PC-3 (cell line): ENCODE results near the gene ANKRD40. TPM values are rescaled to one million over a fixed set of nuclear protein-coding genes. Genes with fewer than 3 reads are reported as not detected.

Source experiments
- ATAC-seq: fragments of 200-7000 bp; cut with Tn5 transposase; 2 replicates; pipeline ENCODE4 v1.9.1; 2020; ENCODE audit warnings: mild to moderate bottlenecking, moderate library complexity
- BruUV-seq: library from RNA; stranded (reverse); fragments of 400-500 nt; replicated peaks from 2 replicates; lab custom pipeline; 2021; lab: Mats Ljungman, UMichigan
- CTCF ChIA-PET: fragments of 300-600 bp; sonication (Branson Sonifier 250); formaldehyde crosslinking; loops from one replicate; lab custom pipeline; 2022; ENCODE audit warnings: antibody characterized with exemption; lab: Charles Lee
- POLR2A ChIA-PET: fragments of 300-600 bp; sonication (Branson Sonifier 250); formaldehyde crosslinking; loops from one replicate; lab custom pipeline; 2022; ENCODE audit warnings: antibody characterized with exemption; ENCODE audit not compliant: unreplicated experiment; lab: Charles Lee
- DNase-seq: peaks from one replicate; pipeline ENCODE4 v3.0.0-alpha.2; 2015
- H2AFZ ChIP-seq: fragments of 300-600 bp; sonication (generic); 2 replicates; pipeline ENCODE4 v1.6.0; 2016; ENCODE audit warnings: antibody characterized with exemption, low read length
- H3F3A ChIP-seq: fragments of 300-600 bp; sonication (generic); one replicate; pipeline ENCODE4 v1.6.0; 2017; ENCODE audit warnings: antibody characterized with exemption, low read length, control low read depth, mild to moderate bottlenecking; ENCODE audit not compliant: unreplicated experiment
- H3K27ac ChIP-seq: fragments of 300-600 bp; sonication (generic); 2 replicates; pipeline ENCODE4 v1.5.1; 2016; ENCODE audit warnings: mild to moderate bottlenecking, low read length
- H3K27me3 ChIP-seq: fragments of 300-600 bp; sonication (generic); 2 replicates; pipeline ENCODE4 v1.6.1; 2016; ENCODE audit warnings: low read length, mixed read lengths
- H3K36me3 ChIP-seq: fragments of 300-600 bp; sonication (generic); 2 replicates; pipeline ENCODE4 v1.6.1; 2016; ENCODE audit warnings: low read depth, mixed run types, low read length, mixed read lengths
- H3K4me1 ChIP-seq: fragments of 300-600 bp; sonication (generic); 2 replicates; pipeline ENCODE4 v1.5.1; 2016; ENCODE audit warnings: low read length; ENCODE audit not compliant: insufficient read depth
- H3K4me2 ChIP-seq: fragments of 300-600 bp; sonication (generic); 2 replicates; pipeline ENCODE4 v1.6.0; 2016; ENCODE audit warnings: low read length
- H3K4me3 ChIP-seq: fragments of 300-600 bp; sonication (generic); 2 replicates; pipeline ENCODE4 v1.5.1; 2016; ENCODE audit warnings: mild to moderate bottlenecking, low read length, mixed read lengths
- H3K79me2 ChIP-seq: fragments of 300-600 bp; sonication (generic); 2 replicates; pipeline ENCODE4 v1.6.1; 2017; ENCODE audit warnings: low read length, mixed read lengths
- H3K9ac ChIP-seq: fragments of 300-600 bp; sonication (generic); 2 replicates; pipeline ENCODE4 v1.6.0; 2016; ENCODE audit warnings: mild to moderate bottlenecking, low read length
- H3K9me2 ChIP-seq: fragments of 300-600 bp; sonication (generic); replicated peaks from 2 replicates; pipeline ENCODE4 v1.6.1; 2016; ENCODE audit warnings: mixed run types, low read length, mixed read lengths
- H3K9me3 ChIP-seq: fragments of 300-600 bp; sonication (generic); 2 replicates; pipeline ENCODE4 v1.6.1; 2016; ENCODE audit warnings: low read length, mixed read lengths
- H4K20me1 ChIP-seq: fragments of 300-600 bp; sonication (generic); 2 replicates; pipeline ENCODE4 v1.6.1; 2016; ENCODE audit warnings: low read length, mixed read lengths
- EZH2 ChIP-seq: fragments of 300-600 bp; sonication (generic); IDR thresholded peaks from one replicate; pipeline ENCODE4 v1.6.1; 2017; ENCODE audit warnings: antibody characterized with exemption, mild to moderate bottlenecking, low read length; ENCODE audit not compliant: unreplicated experiment
- EZH2phosphoT487 ChIP-seq: fragments of 300-600 bp; sonication (generic); IDR thresholded peaks from 2 replicates; pipeline ENCODE4 v1.6.1; 2018; ENCODE audit warnings: mild to moderate bottlenecking, antibody characterized with exemption, low read length, borderline replicate concordance
- intact Hi-C: fragments of 100-400 bp; cut with micrococcal nuclease; formaldehyde crosslinking; loops from 2 replicates; pipeline ENCODE4 v1.9.0; 2023
- total RNA-seq: library from RNA; depleted of rRNA; stranded (reverse); fragments of >200 nt; gene quantifications from 2 replicates; pipeline ENCODE4 v1.2.3, GENCODE V29; 2014
- TF ChIP-seq, protein P1 (sequence below): fragments of 300-600 bp; sonication (generic); conservative IDR thresholded peaks from 2 replicates; pipeline ENCODE4 v1.5.1; 2017; ENCODE audit warnings: antibody characterized with exemption, low read depth, mild to moderate bottlenecking, low read length

ANKRD40 gene
- total RNA-seq, 1 experiment from 2014 or later: 44.2 TPM

DNA sequence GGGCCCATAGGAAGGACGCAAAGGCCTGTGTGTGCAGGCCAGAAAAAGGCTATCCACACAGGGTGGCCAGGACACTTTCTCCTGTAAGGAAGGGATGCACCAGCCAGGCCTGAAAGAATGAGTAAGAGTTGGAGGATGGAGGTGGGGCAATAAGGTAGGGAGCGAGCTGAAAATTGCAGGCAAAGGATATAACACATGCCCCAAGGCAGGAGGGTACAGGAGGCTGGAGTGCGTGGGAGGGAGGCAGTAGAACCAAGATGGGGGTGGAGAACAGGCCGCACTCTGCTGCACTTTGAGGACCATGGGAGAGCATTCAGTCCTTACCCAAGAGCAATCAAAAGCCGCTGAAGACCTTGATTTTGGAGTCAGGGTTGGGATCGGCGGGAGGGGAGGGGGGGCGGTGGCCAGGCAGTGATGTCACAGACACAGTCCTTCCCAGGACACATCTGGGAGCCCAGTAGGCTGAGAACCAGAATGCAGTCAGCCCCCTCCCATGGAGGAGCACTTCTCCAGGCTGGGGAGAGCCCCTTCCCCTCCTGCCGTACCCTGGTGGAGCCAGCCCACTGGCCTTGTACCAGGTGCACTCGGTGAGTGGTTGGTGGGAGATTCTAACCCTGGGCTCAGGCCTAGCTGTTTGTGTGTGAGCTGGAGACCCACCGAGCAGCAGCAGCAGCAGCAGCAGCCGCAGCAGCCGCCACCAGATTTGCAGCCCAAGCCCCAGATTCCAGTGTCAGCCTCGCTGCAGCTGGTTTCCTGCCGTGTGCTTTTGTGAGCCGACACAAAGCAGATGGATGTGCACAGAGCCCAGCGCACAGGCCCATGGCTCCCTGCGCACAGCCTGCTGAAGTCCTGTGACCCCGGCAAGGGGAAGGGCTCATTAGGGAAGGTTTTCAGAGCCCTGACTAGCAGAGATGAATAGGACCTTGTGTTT, 17.5 kb downstream of the ANKRD40 start:
- H3K9me2 ChIP-seq: no peaks in the 10 kb centered on the region
- peak overlapping the region; percentile 24 for H3K4me2 ChIP-seq
- peaks cover 7% of the 10 kb centered on the region for H3K79me2 ChIP-seq
- no peak overlapping the region for H2AFZ ChIP-seq
- H3K27ac ChIP-seq: no peak overlapping the region
- TF ChIP-seq EZH2phosphoT487 (no peak), EZH2 (no peak)
- TF ChIP-seq, protein P1, sequence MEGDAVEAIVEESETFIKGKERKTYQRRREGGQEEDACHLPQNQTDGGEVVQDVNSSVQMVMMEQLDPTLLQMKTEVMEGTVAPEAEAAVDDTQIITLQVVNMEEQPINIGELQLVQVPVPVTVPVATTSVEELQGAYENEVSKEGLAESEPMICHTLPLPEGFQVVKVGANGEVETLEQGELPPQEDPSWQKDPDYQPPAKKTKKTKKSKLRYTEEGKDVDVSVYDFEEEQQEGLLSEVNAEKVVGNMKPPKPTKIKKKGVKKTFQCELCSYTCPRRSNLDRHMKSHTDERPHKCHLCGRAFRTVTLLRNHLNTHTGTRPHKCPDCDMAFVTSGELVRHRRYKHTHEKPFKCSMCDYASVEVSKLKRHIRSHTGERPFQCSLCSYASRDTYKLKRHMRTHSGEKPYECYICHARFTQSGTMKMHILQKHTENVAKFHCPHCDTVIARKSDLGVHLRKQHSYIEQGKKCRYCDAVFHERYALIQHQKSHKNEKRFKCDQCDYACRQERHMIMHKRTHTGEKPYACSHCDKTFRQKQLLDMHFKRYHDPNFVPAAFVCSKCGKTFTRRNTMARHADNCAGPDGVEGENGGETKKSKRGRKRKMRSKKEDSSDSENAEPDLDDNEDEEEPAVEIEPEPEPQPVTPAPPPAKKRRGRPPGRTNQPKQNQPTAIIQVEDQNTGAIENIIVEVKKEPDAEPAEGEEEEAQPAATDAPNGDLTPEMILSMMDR: no peak
- H3K27me3 ChIP-seq: no peaks in the 10 kb centered on the region
- BruUV-seq: no TSS peak
- H3K9me3 ChIP-seq: no peaks in the 10 kb centered on the region
- H3F3A ChIP-seq: peaks cover 17% of the 10 kb centered on the region
- H3K4me3 ChIP-seq: no peak overlapping the region
- ATAC-seq (no peak), DNase-seq (peak; percentile 28)
- no peaks in the 10 kb centered on the region for H4K20me1 ChIP-seq
- H3K4me1 ChIP-seq: peaks cover 86% of the 10 kb centered on the region
- POLR2A ChIA-PET: no interaction called here
- CTCF ChIA-PET: no interaction called here
- no peak overlapping the region for H3K9ac ChIP-seq
- H3K36me3 ChIP-seq: peaks cover 6% of the 10 kb centered on the region; the same call in 1 of the 2 replicates
- intact Hi-C loops: no loop called here

DNA sequence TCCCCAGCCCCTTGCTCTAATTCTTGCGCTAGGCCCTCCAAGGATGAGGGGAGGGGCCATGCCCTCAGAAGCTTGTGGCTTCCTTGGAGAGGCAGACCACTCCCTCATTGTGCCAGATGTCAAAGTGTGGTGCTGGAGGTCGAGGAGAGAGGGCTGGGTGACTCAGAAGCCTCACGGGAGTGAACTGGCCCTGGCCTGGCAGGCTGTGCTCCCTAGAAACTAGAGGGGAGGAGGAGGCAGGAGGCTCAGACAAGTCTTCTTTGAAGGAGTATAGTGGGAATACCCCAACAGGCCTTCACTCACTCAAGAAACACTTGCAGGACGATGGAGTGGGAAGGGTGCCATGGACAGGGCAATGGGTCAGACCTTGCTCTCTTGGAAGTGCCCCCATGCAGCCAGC, 18.5 kb downstream of the ANKRD40 start:
- H3K79me2 ChIP-seq: peaks cover 1% of the 10 kb centered on the region; the same call in 1 of the 2 replicates
- H3K27me3 ChIP-seq: no peaks in the 10 kb centered on the region
- ChIA-PET POLR2A (no interaction called here), CTCF (no interaction called here)
- H4K20me1 ChIP-seq: no peaks in the 10 kb centered on the region
- H3K4me1 ChIP-seq: peaks cover 87% of the 10 kb centered on the region
- BruUV-seq: no TSS peak
- H3K36me3 ChIP-seq: 0 out of 2 replicates have a peak, but pooled peaks cover 2% of the 10 kb centered on the region
- H3K9me2 ChIP-seq: no peaks in the 10 kb centered on the region
- H3K27ac ChIP-seq: no peak overlapping the region
- H3F3A ChIP-seq: peaks cover 17% of the 10 kb centered on the region
- peak; percentile 57 for DNase-seq
- H3K4me3 ChIP-seq: no peak overlapping the region
- no peak for ATAC-seq
- H3K4me2 ChIP-seq: peak overlapping the region; percentile 24
- TF ChIP-seq EZH2phosphoT487: no peak
- no peak for TF ChIP-seq EZH2
- TF ChIP-seq, protein P1: no peak
- no peaks in the 10 kb centered on the region for H3K9me3 ChIP-seq
- H3K9ac ChIP-seq: no peak overlapping the region
- intact Hi-C loops: no loop called here
- no peak overlapping the region for H2AFZ ChIP-seq

DNA sequence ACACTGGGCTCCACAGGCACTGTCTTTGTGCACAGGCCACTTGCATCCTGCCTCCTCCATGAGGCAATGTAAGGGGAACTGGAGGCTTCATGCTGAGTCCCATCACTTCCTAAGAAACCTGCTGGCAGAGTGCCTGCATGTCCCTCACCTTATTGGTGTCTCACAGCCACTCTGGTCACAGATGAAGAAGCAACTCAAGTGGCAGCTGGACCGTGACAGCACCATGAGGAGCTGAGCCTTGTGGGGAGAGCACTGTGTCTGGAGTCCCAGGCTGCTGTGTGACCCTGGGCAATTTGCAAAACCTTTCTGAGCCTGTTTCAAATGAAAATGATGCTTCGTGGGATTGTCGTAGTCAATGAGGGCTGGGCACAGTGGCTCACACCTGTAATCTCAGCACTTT, 19.5 kb downstream of the ANKRD40 start:
- ATAC-seq (no peak), DNase-seq (no peak)
- TF ChIP-seq EZH2phosphoT487: no peak
- TF ChIP-seq EZH2: no peak
- TF ChIP-seq, protein P1: no peak
- Histone ChIP-seq H2AFZ (no peak overlapping the region), H3F3A (peaks cover 12% of the 10 kb centered on the region), H3K27me3 (no peaks in the 10 kb centered on the region), H4K20me1 (no peaks in the 10 kb centered on the region), H3K36me3 (no peaks in the 10 kb centered on the region), H3K9me2 (no peaks in the 10 kb centered on the region), H3K9ac (no peak overlapping the region), H3K4me2 (no peak overlapping the region), H3K9me3 (no peaks in the 10 kb centered on the region), H3K4me3 (no peak overlapping the region), H3K27ac (no peak overlapping the region), H3K4me1 (peaks cover 79% of the 10 kb centered on the region), H3K79me2 (no peaks in the 10 kb centered on the region)
- intact Hi-C loops: no loop called here
- CTCF ChIA-PET: no interaction called here
- no TSS peak for BruUV-seq
- POLR2A ChIA-PET: interaction anchor here (0.7 kb wide), 1 partner anchor 290 kb away, joined by 8 read pairs; no protein-coding TSS in a partner anchor
